Hepatocyte (in vitro differentiated cells): ENCODE measurements around the gene SDK1.

Experiments used
- CTCF ChIP-seq: fragments of 200-600 bp; sonication (generic); IDR thresholded peaks from 2 replicates; pipeline ENCODE4 v1.5.1; 2016; ENCODE audit warnings: antibody characterized with exemption, mild to moderate bottlenecking; ENCODE audit not compliant: poor library complexity
- EZH2 ChIP-seq: fragments of 200-600 bp; sonication (generic); IDR thresholded peaks from 2 replicates; pipeline ENCODE4 v1.6.1; 2016; ENCODE audit warnings: antibody characterized with exemption, mild to moderate bottlenecking, borderline replicate concordance

GRCh38 chr7:3899559-3899991 lies 598.5 kb downstream of the SDK1 start:
- no peak for TF ChIP-seq CTCF
- TF ChIP-seq EZH2: no peak
